Stimulated activated CD8-positive, alpha-beta memory T cell treated with anti-CD3 and anti-CD28 coated beads, Interleukin-12 subunit alpha, Interleukin-12 subunit beta, amount 100 ng/mL, for 4 hours (primary cell): Measurements from ENCODE around the gene PPP4R3C.
"Not testable (repeated sequence)": the region's sequence is repeated elsewhere in the genome, so short reads cannot be mapped to it uniquely, and the experiment has no call there.

Experiments
- DNase-seq: peaks from one replicate; pipeline ENCODE4 v3.0.0-alpha.2; 2020; ENCODE audit warnings: low read depth

PPP4R3C gene

DNA sequence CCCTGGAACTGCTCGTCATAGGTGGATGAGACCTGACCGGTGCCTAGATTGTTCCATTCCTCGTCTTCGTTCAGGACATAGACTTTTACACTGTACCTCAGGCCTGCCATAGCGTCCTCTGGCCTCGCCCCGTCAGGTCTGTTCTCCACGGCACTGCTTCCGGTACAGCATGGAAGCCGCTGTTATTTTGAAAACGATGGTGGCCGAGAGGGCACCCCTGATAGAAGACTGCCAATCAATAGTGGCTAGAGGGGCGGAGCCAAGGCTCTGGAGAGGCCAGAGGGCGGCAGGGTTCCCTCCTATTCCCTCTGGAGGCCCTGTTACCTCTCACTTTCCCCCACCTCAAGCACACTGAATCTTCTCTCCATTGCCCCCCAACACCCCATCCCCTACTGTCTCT, at the start of gene PPP4R3C:
Gene PPP4R3C, minus strand, starts transcription at position 155 of the 400 bp plus-strand sequence. Its CDS starts 45 bp downstream, at position 110.
- DNase-seq: no peak

DNA sequence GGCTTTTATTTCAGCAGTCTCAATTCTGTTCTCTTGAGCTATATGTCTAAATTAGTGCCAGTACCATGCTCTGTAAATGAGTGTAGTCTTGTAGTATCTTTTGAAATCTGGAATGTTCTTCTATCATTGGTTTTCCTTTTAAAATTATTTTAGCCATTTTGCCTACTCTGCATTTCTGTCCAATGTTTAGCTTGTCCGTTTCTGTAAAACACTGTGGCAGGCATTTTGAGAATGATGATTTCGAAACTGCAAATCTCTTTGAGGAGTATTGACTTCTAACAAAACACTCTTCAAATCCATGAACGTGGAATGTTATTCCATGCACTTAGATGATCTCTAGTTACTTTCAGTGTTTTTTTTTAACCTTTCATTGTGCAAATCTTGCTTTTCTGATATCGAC, 28.3 kb upstream of the PPP4R3C start:
- DNase-seq: no peak

DNA sequence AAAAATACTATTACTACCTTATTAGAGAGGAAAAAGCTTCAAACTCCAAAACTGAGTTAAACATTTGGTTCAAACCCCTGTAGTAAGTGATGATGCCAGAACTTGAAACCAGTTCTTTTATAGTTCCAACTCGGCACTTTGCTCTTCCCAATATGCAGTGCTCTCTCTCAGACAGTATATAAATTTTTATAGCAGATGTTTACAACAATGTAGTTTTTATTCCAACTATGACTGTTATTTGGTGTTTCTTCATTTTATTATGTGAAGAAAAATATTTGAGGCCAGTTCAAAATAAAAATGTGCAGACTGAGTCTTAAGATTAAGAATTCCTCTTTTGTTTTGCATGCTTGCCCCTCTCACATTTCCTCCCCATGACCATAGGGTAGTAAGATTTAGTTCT, 2.9 kb upstream of the PPP4R3C start:
- DNase-seq: no peak

DNA sequence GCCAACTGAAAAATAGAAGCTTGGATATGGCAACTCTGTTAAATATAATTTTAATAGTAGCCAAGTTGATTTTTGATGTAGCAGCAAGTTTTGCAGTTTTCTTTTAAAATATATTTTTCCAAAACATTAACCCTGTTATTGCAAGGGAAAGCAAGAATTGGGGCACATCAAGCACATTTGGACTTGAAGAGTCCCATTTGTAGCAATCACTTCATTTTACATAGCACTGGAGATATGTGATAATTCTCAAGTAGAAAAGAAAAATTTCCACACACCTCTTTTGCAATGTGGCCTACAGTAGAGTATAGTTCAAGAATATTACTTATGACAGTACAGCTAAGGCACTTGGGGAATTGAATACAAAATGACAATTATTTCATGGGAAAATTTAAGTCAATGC, 1.9 kb upstream of the PPP4R3C start:
- DNase-seq: no peak

DNA sequence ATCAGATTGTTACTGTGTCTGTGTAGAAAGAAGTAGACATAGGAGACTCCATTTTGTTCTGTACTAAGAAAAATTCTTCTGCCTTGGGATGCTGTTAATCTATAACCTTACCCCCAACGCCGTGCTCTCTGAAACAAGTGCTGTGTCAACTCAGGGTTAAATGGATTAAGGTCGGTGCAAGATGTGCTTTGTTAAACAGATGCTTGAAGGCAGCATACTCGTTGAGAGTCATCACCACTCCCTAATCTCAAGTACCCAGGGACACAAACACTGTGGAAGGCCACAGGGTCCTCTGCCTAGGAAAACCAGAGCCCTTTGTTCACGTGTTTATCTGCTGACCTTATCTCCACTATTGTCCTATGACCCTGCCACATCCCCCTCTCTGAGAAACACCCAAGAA, 4.0 kb downstream of the PPP4R3C start:
- DNase-seq: not testable (repeated sequence)

DNA sequence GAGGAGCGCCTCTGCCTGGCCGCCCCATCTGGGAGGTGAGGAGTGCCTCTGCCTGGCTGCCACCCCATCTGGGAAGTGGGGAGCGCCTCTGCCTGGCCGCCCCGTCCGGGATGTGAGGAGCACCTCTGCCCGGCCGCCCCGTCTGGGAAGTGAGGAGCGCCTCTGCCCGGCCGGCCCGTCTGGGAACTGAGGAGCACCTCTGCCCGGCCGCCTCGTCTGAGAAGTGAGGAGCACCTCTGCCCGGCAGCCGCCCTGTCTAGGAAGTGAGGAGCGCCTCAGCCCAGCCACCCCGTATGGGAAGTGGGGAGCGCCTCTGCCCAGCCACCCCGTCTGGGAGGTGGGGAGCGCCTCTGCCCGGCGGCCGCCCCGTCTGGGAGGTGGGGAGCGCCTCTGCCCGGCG, 4.6 kb downstream of the PPP4R3C start:
- not testable (repeated sequence) for DNase-seq

DNA sequence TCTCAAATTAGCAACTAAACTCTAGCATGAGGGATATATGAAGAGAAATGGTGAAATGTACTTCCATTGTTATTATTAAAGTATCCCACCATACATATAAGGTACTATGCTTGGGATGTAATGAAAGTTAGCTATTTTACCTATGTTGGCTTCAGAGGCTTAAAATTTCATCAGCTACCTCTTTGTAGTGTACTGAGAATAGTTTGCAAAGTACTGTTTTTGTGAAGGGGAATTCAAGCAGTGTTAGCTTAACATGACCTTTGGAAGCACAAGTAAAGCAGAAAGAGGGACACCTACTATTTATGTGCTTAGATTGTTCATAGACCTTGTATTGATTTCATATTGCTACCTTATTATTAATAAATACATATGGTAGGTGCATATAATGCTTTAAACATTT, 11.8 kb downstream of the PPP4R3C start:
- DNase-seq: no peak

DNA sequence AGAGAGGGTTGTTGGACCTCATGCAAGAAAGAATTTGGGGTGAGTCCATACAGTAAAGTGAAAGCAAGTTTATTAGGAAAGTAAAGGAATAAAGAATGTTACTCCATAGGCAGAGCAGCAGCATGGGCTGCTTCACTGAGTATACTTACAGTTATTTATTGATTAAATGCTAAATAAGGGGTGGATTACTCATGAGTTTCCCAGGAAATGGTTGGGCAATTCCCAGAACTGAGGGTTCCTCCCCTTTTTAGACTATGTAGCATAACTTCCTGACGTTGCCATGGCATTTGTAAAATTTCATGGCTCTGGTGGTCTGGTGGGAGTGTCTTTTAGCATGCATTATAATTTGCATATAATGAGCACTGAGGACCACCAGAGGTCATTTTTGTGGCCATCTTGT, 16.7 kb downstream of the PPP4R3C start:
- DNase-seq: no peak

DNA sequence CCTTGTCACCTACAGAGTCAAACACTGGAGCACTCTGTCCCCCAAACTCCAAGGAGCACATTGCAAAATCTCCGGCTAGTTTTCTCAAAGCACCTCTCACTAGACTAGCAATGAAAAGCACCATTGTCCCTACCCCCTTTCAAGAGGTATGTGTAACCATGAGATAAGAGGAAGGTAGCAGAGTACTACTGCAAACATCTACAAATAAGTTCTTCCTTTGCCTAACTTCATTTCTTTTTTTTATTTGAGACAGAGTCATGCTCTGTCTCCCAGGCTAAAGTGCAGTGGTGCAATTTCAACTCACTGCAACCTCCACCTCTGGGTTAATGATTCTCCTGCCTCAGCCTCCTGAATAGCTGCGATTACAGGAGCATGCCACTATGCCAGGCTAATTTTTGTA, 17.7 kb downstream of the PPP4R3C start:
- no peak for DNase-seq

DNA sequence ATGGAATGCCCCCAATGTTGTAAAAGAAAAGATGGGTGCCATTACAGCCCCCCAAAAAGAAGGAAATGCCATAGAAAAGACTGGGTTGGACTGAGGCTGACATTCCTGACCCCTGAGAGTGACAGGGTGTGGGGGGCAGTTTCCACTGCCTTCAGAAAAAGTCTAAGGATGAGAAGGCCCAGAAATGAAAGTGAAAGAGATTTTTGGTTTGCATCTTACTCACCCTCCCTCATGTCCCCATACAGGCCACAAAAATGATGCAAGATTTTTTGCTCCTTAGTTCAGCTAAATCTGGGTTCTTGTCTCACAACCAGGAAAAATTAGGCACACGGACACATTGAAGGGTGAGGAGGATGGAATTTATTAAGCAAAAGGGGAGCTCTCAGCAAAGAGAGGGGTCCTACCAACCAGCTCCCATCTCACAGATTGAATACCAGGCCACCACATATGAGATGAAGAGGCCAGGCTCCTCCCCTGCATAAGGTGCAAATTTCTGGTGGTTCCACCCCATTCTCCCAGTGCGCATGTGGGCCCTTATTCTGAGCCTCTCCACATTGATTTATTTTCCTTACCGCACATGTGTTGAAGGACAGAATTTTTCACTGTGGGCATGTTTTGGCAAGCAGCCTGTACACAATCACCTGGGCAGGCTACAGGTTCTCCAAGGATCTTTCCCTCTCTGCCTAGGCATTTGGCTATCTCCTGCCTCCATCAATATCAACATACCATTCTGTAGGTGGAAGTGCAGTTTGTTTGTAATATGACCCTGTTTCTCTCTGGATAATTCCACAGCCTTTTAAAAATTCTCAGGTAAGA, 18.8 kb downstream of the PPP4R3C start:
- DNase-seq: no peak

DNA sequence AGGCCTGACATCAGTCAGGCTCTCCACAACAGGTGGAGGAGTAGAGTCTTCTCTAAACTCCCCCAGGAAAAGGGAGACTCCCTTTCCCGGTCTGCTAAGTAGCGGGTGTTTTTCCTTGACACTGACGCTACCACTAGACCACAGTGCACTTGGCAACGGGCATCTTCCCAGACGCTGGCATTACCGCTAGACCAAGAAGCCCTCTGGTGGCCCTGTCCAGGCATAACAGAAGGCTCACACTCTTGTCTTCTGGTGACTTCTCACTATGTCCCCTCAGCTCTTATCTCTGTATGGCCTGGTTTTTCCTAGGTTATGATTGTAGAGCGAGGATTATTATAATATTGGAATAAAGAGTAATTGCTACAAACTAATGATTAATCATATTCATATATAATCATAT, 20.7 kb downstream of the PPP4R3C start:
- not testable (repeated sequence) for DNase-seq

DNA sequence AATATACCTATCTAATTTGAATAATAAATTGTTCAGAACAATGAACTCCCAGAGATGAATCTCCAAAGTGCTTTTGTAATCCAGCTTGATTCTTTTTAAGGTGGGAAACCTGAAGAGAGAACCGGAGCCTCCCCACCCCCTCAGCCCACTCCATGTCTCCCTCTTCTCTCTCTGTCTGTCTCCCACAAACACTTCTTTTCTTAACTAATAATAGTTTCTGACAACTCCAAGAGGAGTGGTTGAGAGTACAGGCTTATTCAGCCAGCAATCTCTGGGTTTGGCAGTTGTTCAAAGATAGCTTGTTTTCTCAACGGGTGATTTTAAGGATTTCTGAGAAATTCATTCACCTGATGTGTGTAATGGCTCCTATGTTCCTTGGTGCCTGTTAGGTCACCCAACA, 23.4 kb downstream of the PPP4R3C start:
- no peak for DNase-seq

DNA sequence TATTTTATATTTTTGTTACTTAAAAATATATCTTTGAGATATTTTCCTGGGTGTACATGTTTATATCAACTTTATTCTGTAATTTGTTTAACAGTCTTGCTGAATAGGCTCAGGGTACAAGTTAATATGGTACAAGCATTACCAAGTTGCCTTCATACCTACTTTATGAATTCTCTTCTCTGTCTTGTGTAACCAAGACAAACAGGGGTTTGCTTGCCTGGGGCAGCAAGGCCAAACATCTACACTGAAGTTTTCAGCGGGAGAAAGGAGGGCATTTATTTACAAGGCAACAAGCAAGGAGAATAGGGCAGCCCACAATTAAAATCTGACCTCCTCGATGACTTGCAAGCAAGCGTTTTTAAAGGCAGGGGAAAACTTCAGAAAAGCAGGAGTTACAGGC, 24.2 kb downstream of the PPP4R3C start:
- no peak for DNase-seq

DNA sequence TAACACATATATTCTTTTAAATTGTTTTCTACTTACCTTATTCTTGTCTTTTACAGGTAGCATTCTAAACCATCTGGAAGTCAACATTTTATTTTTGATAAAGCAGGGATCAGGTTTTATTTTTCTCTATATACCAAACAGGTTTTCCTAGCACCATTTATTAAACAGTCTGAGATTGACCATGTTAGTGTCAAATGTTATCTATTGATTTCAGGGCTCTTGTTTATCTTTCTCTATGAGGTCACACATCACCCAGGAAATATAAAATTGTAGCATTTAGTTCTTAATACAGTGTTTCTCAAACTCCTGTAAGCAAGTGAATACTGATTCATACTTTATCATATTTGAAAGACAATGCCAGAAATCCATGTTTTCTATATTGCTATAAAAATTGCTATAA, 28.1 kb downstream of the PPP4R3C start:
- DNase-seq: no peak
